OCI-LY3 (cell line): ENCODE results near the gene ARID3A.

Source experiments
- H2AFZ ChIP-seq: fragments of 200-600, 300-600 bp; shearing (Covaris generic); 2 replicates; pipeline ENCODE4 v1.6.0; 2014; ENCODE audit warnings: antibody characterized with exemption, low read depth, low read length
- H3K27ac ChIP-seq: fragments of 200-600, 300-600 bp; sonication (generic); 2 replicates; pipeline ENCODE4 v1.5.1; 2014; ENCODE audit warnings: mild to moderate bottlenecking, low read length, moderate library complexity, mixed read lengths
- H3K27me3 ChIP-seq: fragments of 200-600, 300-600 bp; sonication (generic); 2 replicates; pipeline ENCODE4 v1.6.1; 2014; ENCODE audit warnings: low read depth, low read length, mixed read lengths
- H3K36me3 ChIP-seq: fragments of 200-600, 300-600 bp; sonication (generic); replicated peaks from 2 replicates; pipeline ENCODE3; 2014; ENCODE audit warnings: low read depth, low read length, mixed read lengths
- H3K4me1 ChIP-seq: fragments of 300-600, 200-600 bp; sonication (generic); 2 replicates; pipeline ENCODE4 v1.6.1; 2014; ENCODE audit warnings: low read length, mixed read lengths
- H3K4me2 ChIP-seq: fragments of 200-600, 300-600 bp; sonication (generic); 2 replicates; pipeline ENCODE4 v1.6.1; 2014; ENCODE audit warnings: low read length, mixed read lengths
- H3K4me3 ChIP-seq: fragments of 300-600, 200-600 bp; sonication (generic); 2 replicates; pipeline ENCODE4 v1.5.1; 2014; ENCODE audit warnings: antibody characterized with exemption, mild to moderate bottlenecking, low read length, moderate library complexity
- H3K79me2 ChIP-seq: fragments of 300-600, 200-600 bp; shearing (Covaris generic); 2 replicates; pipeline ENCODE4 v1.6.1; 2014; ENCODE audit warnings: mild to moderate bottlenecking, low read length, mixed read lengths
- H3K9ac ChIP-seq: fragments of 300-600, 200-600 bp; shearing (Covaris generic); 2 replicates; pipeline ENCODE4 v1.6.0; 2014; ENCODE audit warnings: mild to moderate bottlenecking, low read length, moderate library complexity
- H3K9me3 ChIP-seq: fragments of 200-600, 300-600 bp; shearing (Covaris generic); 2 replicates; pipeline ENCODE4 v1.6.1; 2014; ENCODE audit warnings: low read length, mixed read lengths; ENCODE audit not compliant: insufficient read depth
- H4K20me1 ChIP-seq: fragments of 200-600, 300-600 bp; sonication (generic); 2 replicates; pipeline ENCODE4 v1.6.1; 2016; ENCODE audit warnings: low read length, mixed read lengths; ENCODE audit not compliant: insufficient read depth
- EZH2phosphoT487 ChIP-seq: fragments of 200-600 bp; shearing (Covaris generic); IDR thresholded peaks from 2 replicates; pipeline ENCODE4 v1.6.1; 2018; ENCODE audit warnings: antibody characterized with exemption, mixed run types, low read depth
- TF ChIP-seq, protein P1 (sequence below): fragments of 200-600, 300-600 bp; sonication (generic); IDR thresholded peaks from 2 replicates; pipeline ENCODE4 v1.5.1; 2014; ENCODE audit warnings: antibody characterized with exemption, low read length, low read depth

Gene ARID3A

DNA sequence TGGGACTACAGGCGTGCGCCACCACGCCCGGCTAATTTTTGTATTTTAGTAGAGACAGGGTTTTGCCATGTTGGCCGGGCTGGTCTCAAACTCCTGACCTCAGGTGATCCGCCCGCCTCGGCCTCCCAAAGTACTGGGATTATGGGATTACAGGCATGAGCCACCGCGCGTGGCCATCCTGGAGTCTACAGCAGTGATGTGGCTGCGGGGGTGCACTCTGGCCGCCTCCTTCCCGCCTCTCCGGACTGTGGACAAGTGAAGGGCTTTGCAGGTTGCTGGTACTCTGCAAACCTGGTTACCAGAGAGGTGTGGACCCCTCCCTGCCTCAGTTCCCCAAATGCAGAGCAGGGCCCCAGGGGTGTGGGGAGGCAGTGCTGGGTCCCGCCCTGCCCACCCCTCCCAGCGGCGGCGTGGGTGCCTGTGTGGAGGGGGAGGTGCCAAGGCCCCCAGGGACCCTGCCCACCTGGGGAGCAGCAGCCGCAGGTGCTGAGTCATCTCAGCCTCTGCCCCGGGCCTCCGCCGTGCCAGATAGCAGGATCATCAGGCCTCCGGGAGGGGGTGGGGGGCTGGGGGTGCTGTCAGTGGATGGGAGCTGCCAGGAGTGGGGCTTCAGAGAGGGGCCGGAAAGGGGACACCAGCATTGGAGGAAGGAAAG is 23.1 kb downstream of the ARID3A start:
- no peaks in the 10 kb centered on the region for H3K27me3 ChIP-seq
- H3K4me3 ChIP-seq = peak overlapping the region; percentile 11; the same call in 1 of the 2 replicates
- peaks cover 11% of the 10 kb centered on the region for H3K36me3 ChIP-seq
- H4K20me1 ChIP-seq = peaks cover 2% of the 10 kb centered on the region; the same call in 1 of the 2 replicates
- H2AFZ ChIP-seq = no peak overlapping the region
- H3K4me1 ChIP-seq = peaks cover 77% of the 10 kb centered on the region
- TF ChIP-seq EZH2phosphoT487 = no peak
- TF ChIP-seq, protein P1, sequence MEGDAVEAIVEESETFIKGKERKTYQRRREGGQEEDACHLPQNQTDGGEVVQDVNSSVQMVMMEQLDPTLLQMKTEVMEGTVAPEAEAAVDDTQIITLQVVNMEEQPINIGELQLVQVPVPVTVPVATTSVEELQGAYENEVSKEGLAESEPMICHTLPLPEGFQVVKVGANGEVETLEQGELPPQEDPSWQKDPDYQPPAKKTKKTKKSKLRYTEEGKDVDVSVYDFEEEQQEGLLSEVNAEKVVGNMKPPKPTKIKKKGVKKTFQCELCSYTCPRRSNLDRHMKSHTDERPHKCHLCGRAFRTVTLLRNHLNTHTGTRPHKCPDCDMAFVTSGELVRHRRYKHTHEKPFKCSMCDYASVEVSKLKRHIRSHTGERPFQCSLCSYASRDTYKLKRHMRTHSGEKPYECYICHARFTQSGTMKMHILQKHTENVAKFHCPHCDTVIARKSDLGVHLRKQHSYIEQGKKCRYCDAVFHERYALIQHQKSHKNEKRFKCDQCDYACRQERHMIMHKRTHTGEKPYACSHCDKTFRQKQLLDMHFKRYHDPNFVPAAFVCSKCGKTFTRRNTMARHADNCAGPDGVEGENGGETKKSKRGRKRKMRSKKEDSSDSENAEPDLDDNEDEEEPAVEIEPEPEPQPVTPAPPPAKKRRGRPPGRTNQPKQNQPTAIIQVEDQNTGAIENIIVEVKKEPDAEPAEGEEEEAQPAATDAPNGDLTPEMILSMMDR = no peak
- H3K79me2 ChIP-seq = peaks cover 61% of the 10 kb centered on the region
- peak overlapping the region; percentile 50 for H3K4me2 ChIP-seq
- peak overlapping the region; percentile 21; the same call in 1 of the 2 replicates for H3K9ac ChIP-seq
- peak overlapping the region; percentile 96 for H3K27ac ChIP-seq
- no peaks in the 10 kb centered on the region for H3K9me3 ChIP-seq

GRCh38 chr19:950352-951066 is 24.7 kb downstream of the ARID3A start:
- H3K27ac ChIP-seq = peak overlapping the region; percentile 74
- peaks cover 3% of the 10 kb centered on the region; the same call in 1 of the 2 replicates for H4K20me1 ChIP-seq
- peak overlapping the region; percentile 28 for H3K4me2 ChIP-seq
- TF ChIP-seq EZH2phosphoT487 = no peak
- TF ChIP-seq, protein P1 = no peak
- H3K4me1 ChIP-seq = peaks cover 91% of the 10 kb centered on the region
- no peaks in the 10 kb centered on the region for H3K27me3 ChIP-seq
- peaks cover 11% of the 10 kb centered on the region for H3K36me3 ChIP-seq
- peak overlapping the region; percentile 31; the same call in 1 of the 2 replicates for H3K9ac ChIP-seq
- no peaks in the 10 kb centered on the region for H3K9me3 ChIP-seq
- H2AFZ ChIP-seq = no peak overlapping the region
- H3K4me3 ChIP-seq = no peak overlapping the region
- peaks cover 61% of the 10 kb centered on the region for H3K79me2 ChIP-seq

- H3K36me3 ChIP-seq = peaks cover 7% of the 10 kb centered on the region
- H3K4me1 ChIP-seq = peaks cover 78% of the 10 kb centered on the region
- H4K20me1 ChIP-seq = peaks cover 16% of the 10 kb centered on the region; the same call in 1 of the 2 replicates
- H3K79me2 ChIP-seq = peaks cover 69% of the 10 kb centered on the region
- no peak overlapping the region for H2AFZ ChIP-seq
- H3K9me3 ChIP-seq = no peaks in the 10 kb centered on the region
- H3K27me3 ChIP-seq = no peaks in the 10 kb centered on the region
- H3K4me2 ChIP-seq = peak overlapping the region; percentile 71
- peak overlapping the region; percentile 74 for H3K27ac ChIP-seq
- H3K4me3 ChIP-seq = peak overlapping the region; percentile 61
- peak overlapping the region; percentile 68 for H3K9ac ChIP-seq
- no peak for TF ChIP-seq EZH2phosphoT487
Observed at GRCh38 chr19:952049-952679, 26.3 kb downstream of the ARID3A start.

GRCh38 chr19:952680-953444 is 27.0 kb downstream of the ARID3A start:
- Histone ChIP-seq H3K27me3 (no peaks in the 10 kb centered on the region), H3K27ac (peak overlapping the region; percentile 74), H3K4me2 (peak overlapping the region; percentile 71), H3K36me3 (peaks cover 7% of the 10 kb centered on the region), H3K9me3 (no peaks in the 10 kb centered on the region), H4K20me1 (peaks cover 16% of the 10 kb centered on the region; the same call in 1 of the 2 replicates), H2AFZ (no peak overlapping the region), H3K79me2 (peaks cover 69% of the 10 kb centered on the region), H3K9ac (peak overlapping the region; percentile 68), H3K4me1 (peaks cover 74% of the 10 kb centered on the region), H3K4me3 (peak overlapping the region; percentile 61)
- no peak for TF ChIP-seq EZH2phosphoT487
- TF ChIP-seq, protein P1 = no peak
